H1 (cell line): Measurements from ENCODE around the gene CTIF. TPM values are rescaled to one million over a fixed set of nuclear protein-coding genes. Genes with fewer than 3 reads are reported as not detected.

Source experiments
- CBX5 ChIP-seq: fragments of 300-800, 300-1000 bp; sonication (generic); IDR thresholded peaks from 2 replicates; pipeline ENCODE4 v1.7.1; 2016; ENCODE audit warnings: antibody characterized with exemption, low read length, low read depth
- HDAC2 ChIP-seq, 2 experiments: fragments of 300-600 bp in 1 of 2; sonication (generic) in 1 of 2; IDR thresholded peaks; 2 replicates each; pipeline ENCODE4 v1.6.1; 2011 to 2012; ENCODE audit warnings: low read depth in 2 of 2, low read length in 2 of 2, mild to moderate bottlenecking in 2 of 2, moderate library complexity in 2 of 2, borderline replicate concordance in 1 of 2, inconsistent platforms in 1 of 2
- polyA plus RNA-seq, 7 experiments: library from polyadenylated mRNA; depleted of rRNA in 3 of 7; stranded (reverse) in 5 of 7; unstranded in 2 of 7; fragments of >200 nt in 5 of 7; fragments of 200-250 nt in 2 of 7; gene quantifications; 1 replicate in 5 of 7; 2 replicates in 1 of 7; 4 replicates in 1 of 7; pipeline versions ENCODE4 v1.2.1 to v1.2.3, GENCODE V29; 2011 to 2013; ENCODE audit warnings: missing spikeins in 2 of 7, mixed read lengths in 2 of 7
- total RNA-seq: library from RNA; stranded (reverse); fragmentation: NEBNext Ultra II Directional; extraction: Animal tissue kit (Norgen Biotek cat#: 25700); gene quantifications from 2 replicates; pipeline ENCODE4 v1.2.1, GENCODE V29; 2021

The CTIF gene
- total and polyA plus RNA-seq, 2 of the 8 experiments (the other 6 are each of a cell fraction or from before 2014, with no cell fraction given): 9.0 to 17.8 TPM

DNA sequence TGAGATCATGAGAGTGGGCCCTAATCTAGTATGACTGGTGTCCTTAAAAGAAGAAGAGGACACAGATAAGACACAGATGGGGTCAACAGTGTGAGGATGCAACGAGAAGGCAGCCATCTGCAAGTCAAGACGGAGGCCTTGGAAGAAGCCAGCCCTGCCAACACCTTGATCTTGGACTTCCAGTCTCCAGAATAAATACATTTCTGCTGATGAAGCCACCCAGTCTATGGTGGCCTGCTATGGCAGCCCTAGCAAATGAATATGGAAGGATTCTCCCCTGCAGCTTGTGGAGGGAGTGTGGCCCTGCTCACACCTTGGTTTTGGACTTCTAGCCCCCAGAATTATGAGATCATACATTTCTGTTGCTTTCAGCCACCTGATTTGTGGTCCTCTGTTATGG, 12.3 kb downstream of the CTIF start (continued):
- TF ChIP-seq HDAC2 (IDR thresholded peaks at IDR 0.05; ENCODE audit: borderline replicate concordance in 1 of 2, low read depth in 2 of 2, low read length in 2 of 2) (no peak), CBX5 (no peak)
